Neural crest cell (in vitro differentiated cells): ENCODE results near the gene APOBEC3G. TPM values are rescaled to one million over a fixed set of nuclear protein-coding genes. Genes with fewer than 3 reads are reported as not detected.
"Not testable (repeated sequence)": the region's sequence is repeated elsewhere in the genome, so short reads cannot be mapped to it uniquely, and the experiment has no call there.

Source experiments
- DNase-seq: peaks from one replicate; pipeline ENCODE4 v3.0.0; 2021; ENCODE audit warnings: low read depth, mixed read lengths, low spot score
- H3K27ac Mint-ChIP-seq: one replicate; pipeline ENCODE4 v1.8.0; 2021; ENCODE audit warnings: mild to moderate bottlenecking, mixed read lengths; ENCODE audit not compliant: unreplicated experiment
- H3K27me3 Mint-ChIP-seq: 2 replicates; pipeline ENCODE4 v1.8.0; 2021; ENCODE audit warnings: low read depth, mild to moderate bottlenecking, mixed read lengths
- H3K36me3 Mint-ChIP-seq: 2 replicates; pipeline ENCODE4 v1.8.0; 2021; ENCODE audit warnings: low read depth, mild to moderate bottlenecking, mixed read lengths
- H3K4me1 Mint-ChIP-seq: 2 replicates; pipeline ENCODE4 v1.8.0; 2021; ENCODE audit warnings: mixed read lengths
- H3K4me3 Mint-ChIP-seq: one replicate; pipeline ENCODE4 v1.8.0; 2021; ENCODE audit warnings: mild to moderate bottlenecking, mixed read lengths
- H3K9me3 Mint-ChIP-seq: 2 replicates; pipeline ENCODE4 v1.8.0; 2021; ENCODE audit warnings: mixed read lengths
- CTCF ChIP-seq: fragments of 200-600 bp; sonication (generic); conservative IDR thresholded peaks from 2 replicates; pipeline ENCODE4 v1.5.0; 2021; ENCODE audit warnings: antibody characterized with exemption, mild to moderate bottlenecking
- total RNA-seq: library from RNA; stranded (reverse); gene quantifications from 2 replicates; pipeline ENCODE4 v1.2.1, GENCODE V29; 2021

The APOBEC3G gene
- total RNA-seq, 1 donor from 2014 or later, result 1.3 TPM

DNA sequence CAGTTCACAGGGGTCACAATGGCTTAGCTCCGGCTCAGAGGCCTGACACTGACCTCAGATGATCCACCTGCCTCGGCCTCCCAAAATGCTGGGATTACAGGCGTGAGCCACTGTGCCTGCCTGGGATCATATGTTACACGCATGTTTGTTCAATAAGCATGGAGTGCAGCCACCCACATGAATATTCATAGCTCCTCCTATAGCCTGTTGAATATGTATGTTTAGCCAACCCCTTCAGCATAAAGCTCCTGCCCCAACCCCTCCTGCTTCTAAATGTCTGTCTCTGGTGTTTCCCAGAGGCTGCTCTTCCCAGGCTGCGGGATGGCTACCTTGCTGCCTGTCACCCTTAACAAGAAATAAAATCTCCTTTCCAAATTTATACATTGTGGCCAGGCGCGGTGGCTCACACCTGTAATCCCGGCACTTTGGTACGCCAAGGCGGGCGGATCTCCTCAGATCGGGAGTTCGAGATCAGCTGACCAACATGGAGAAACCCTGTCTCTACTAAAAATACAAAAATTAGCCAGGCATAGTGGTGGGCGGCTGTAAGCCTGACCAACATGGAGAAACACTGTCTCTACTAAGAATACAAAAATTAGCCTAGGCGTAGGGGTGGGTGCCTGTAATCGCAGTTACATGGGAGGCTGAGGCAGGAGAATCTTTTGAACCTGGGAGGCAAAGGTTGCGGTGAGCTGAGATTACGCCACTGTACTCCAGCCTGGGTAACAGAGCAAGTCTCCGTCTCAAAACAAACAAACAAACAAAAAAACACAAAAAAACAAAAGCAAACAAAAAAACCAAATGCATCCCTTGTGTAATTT, 37.6 kb upstream of the APOBEC3G start:
- H3K9me3 Mint-ChIP-seq, result no peaks in the 10 kb centered on the region
- no peaks in the 10 kb centered on the region for H3K27me3 Mint-ChIP-seq
- no peak for TF ChIP-seq CTCF
- H3K4me3 Mint-ChIP-seq, result peak overlapping the region; percentile 74
- DNase-seq, result no peak
- H3K4me1 Mint-ChIP-seq, result peaks cover 33% of the 10 kb centered on the region
- H3K36me3 Mint-ChIP-seq, result no peaks in the 10 kb centered on the region
- H3K27ac Mint-ChIP-seq, result no peak overlapping the region

DNA sequence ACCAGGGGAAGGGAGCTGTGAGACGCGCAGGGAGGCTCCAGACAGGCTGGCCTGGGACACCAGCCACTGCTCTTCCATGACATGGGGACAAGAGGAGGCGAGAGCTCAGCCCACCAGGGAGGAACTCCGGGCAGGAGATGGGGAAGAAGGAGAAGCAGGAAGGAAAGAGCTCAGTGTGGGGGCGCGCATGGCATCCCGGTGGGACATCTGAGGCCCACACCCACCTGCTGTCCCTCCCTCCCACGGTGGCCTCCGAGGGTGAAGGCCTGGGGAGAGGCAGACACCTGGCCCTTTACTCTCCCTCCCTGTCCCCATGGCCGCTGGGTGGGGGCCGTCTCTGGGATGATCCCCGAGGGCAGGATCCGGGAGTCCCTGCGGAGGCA, 36.9 kb upstream of the APOBEC3G start:
- H3K36me3 Mint-ChIP-seq, H3K9me3 Mint-ChIP-seq, H3K27ac Mint-ChIP-seq, DNase-seq, H3K27me3 Mint-ChIP-seq: not testable (repeated sequence)
- peaks cover 37% of the 10 kb centered on the region for H3K4me1 Mint-ChIP-seq
- H3K4me3 Mint-ChIP-seq, result peak overlapping the region; percentile 74

DNA sequence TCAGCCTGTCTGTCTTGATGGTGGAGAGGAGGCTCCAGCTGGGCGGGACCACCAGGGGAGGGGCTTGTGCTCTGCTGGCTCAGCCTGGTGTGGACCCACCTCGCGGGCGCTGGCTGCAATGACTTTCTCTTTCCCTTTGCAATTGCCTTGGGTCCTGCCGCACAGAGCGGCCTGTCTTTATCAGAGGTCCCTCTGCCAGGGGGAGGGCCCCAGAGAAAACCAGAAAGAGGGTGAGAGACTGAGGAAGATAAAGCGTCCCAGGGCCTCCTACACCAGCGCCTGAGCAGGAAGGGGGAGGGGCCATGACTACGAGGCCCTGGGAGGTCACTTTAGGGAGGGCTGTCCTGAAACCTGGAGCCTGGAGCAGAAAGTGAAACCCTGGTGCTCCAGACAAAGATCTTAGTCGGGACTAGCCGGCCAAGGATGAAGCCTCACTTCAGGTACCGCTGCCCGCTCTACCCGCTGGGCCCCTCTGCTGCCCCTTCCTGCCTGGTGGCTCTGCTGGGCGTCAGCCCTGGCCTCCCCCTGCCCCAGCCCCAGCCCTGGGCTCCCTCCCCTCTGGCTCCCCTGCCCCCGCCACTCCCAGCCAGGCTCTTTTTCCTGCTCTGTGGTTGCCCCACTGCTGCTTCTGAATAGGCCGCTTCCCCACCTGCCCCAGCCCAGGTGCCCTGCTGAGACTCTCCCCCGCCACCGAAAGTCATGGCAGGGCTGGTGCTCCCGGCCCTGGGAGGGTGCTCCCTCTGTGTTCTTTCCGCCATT, 36.4 kb upstream of the APOBEC3G start, which contains the start of gene APOBEC3F:
TSS of gene APOBEC3F (plus strand) at position 327 of the 759 bp plus-strand sequence. CDS start at position 424, 97 bp downstream.
- not testable (repeated sequence) for H3K36me3 Mint-ChIP-seq, H3K9me3 Mint-ChIP-seq, H3K27ac Mint-ChIP-seq, H3K27me3 Mint-ChIP-seq
- TF ChIP-seq CTCF, result peak; percentile 17
- peak; percentile 30 for DNase-seq
- Mint-ChIP-seq H3K4me3 (peak within 1 kb of the TSS; percentile 78), H3K4me1 (peaks cover 43% of the 10 kb centered on the region)

DNA sequence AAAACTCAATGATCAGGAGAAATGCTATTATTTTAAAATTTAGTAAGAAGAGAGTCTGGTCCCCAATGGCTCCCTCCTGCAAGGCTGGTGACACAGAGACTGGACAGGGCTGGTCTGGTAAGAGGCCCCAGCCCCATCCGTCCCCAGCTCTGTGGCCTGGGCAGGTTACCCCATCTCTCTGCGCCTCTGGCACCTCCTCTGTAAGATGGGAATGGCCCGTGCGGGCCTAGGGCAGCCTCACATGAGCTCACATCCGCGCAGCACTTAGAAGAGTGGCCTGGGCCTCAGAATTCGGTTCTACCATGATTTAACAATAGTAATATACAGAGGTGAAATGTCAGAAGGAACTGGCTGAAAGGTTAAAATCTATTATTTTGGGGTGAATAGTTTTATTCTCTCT, 35.2 kb upstream of the APOBEC3G start:
- Mint-ChIP-seq H3K4me1 (peaks cover 53% of the 10 kb centered on the region), H3K27me3 (no peaks in the 10 kb centered on the region), H3K4me3 (peak overlapping the region; percentile 51), H3K9me3 (no peaks in the 10 kb centered on the region), H3K36me3 (no peaks in the 10 kb centered on the region), H3K27ac (peak overlapping the region; percentile 43)
- DNase-seq, result no peak
- no peak for TF ChIP-seq CTCF

GRCh38 chr22:39043063-39043462, 34.0 kb upstream of the APOBEC3G start:
- not testable (repeated sequence) for H3K27me3 Mint-ChIP-seq, DNase-seq, H3K9me3 Mint-ChIP-seq, H3K27ac Mint-ChIP-seq, H3K4me3 Mint-ChIP-seq, H3K36me3 Mint-ChIP-seq
- H3K4me1 Mint-ChIP-seq, result peaks cover 55% of the 10 kb centered on the region

DNA sequence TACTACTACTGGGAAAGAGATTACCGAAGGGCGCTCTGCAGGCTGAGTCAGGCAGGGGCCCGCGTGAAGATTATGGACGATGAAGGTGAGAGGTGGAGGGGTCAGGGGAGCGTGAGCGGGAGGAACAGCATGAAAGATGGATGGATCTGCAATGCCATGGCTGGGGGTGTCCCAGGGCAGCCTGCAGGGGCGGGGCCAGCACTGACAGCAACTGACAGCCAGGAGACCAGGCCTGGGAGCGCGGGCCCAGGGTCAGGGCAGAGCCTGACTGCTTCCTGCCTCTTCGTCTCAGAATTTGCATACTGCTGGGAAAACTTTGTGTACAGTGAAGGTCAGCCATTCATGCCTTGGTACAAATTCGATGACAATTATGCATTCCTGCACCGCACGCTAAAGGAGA, 31.9 kb upstream of the APOBEC3G start:
- H3K27me3 Mint-ChIP-seq, result not testable (repeated sequence)
- peaks cover 36% of the 10 kb centered on the region for H3K4me1 Mint-ChIP-seq

GRCh38 chr22:39049486-39049885, 27.6 kb upstream of the APOBEC3G start:
- H3K27ac Mint-ChIP-seq, H3K27me3 Mint-ChIP-seq, H3K9me3 Mint-ChIP-seq, H3K36me3 Mint-ChIP-seq, DNase-seq, H3K4me3 Mint-ChIP-seq: not testable (repeated sequence)
- peaks cover 24% of the 10 kb centered on the region for H3K4me1 Mint-ChIP-seq

More for the DNA sequence above, 31.9 kb upstream of the APOBEC3G start:
- H3K27ac Mint-ChIP-seq, H3K36me3 Mint-ChIP-seq, DNase-seq, H3K9me3 Mint-ChIP-seq, H3K4me3 Mint-ChIP-seq: not testable (repeated sequence)

GRCh38 chr22:39051844-39052495, 25.1 kb upstream of the APOBEC3G start:
- not testable (repeated sequence) for H3K9me3 Mint-ChIP-seq, H3K27ac Mint-ChIP-seq, H3K4me1 Mint-ChIP-seq, DNase-seq, H3K4me3 Mint-ChIP-seq, H3K36me3 Mint-ChIP-seq, H3K27me3 Mint-ChIP-seq
